Muscle layer of duodenum (tissue), 2 donors: ENCODE data around the gene SCAF4.

Experiments
- H3K27ac ChIP-seq: one replicate; pipeline ENCODE4 v1.7.0; 2013; ENCODE audit warnings: mild to moderate bottlenecking, low read length
- H3K27me3 ChIP-seq: one replicate; pipeline ENCODE4 v1.7.0; 2013; ENCODE audit warnings: low read depth, mild to moderate bottlenecking, control low read depth, low read length
- H3K36me3 ChIP-seq, 2 donors: one replicate each; pipeline ENCODE4 v1.7.0; 2013; ENCODE audit warnings: low read length in 2 of 2, control low read depth in 1 of 2, mild to moderate bottlenecking in 1 of 2; ENCODE audit not compliant: insufficient read depth in 2 of 2, control insufficient read depth in 1 of 2
- H3K4me1 ChIP-seq, 2 donors: one replicate each; pipeline ENCODE4 v1.7.0; 2013; ENCODE audit warnings: low read length in 2 of 2, mild to moderate bottlenecking in 2 of 2, control low read depth in 1 of 2, moderate library complexity in 1 of 2; ENCODE audit not compliant: insufficient read depth in 2 of 2, control insufficient read depth in 1 of 2
- H3K4me3 ChIP-seq, 2 donors: one replicate each; pipeline ENCODE4 v1.7.0; 2013; ENCODE audit warnings: low read length in 2 of 2, low read depth in 1 of 2, mild to moderate bottlenecking in 1 of 2
- H3K9me3 ChIP-seq, 2 donors: one replicate each; pipeline ENCODE4 v1.7.0; 2013; ENCODE audit warnings: low read length in 2 of 2, control low read depth in 1 of 2, mild to moderate bottlenecking in 1 of 2; ENCODE audit not compliant: control insufficient read depth in 1 of 2
- donor health status: healthy.

SCAF4 gene

DNA sequence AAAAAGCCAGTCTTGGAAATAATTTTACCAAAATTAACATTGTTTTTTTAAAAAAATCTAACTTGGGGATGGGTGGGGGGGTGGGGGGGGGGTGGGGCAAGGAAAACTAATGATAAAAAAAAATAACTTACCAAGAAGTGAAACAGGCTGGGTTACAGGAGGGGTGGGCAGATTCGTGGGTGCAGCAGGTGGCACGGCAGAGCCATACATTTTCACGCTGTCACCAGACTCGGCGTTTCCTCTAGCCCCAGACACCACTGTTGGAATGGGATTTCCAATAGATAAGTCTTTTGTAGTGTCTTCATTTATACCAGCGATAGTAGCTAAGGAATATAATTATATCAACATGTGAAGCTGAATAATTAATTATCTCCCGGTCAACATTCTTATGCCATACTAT is 47.0 kb downstream of the SCAF4 start:
- H3K4me3 ChIP-seq: no peak overlapping the region
- H3K4me1 ChIP-seq: no peaks in the 10 kb centered on the region
- H3K9me3 ChIP-seq: no peaks in the 10 kb centered on the region
- no peaks in the 10 kb centered on the region for H3K27me3 ChIP-seq
- no peak overlapping the region for H3K27ac ChIP-seq
- H3K36me3 ChIP-seq: peaks cover 34 to 60% of the 10 kb centered on the region in 2 donors

GRCh38 chr21:31683029-31683428 is 48.9 kb downstream of the SCAF4 start:
- Histone ChIP-seq H3K9me3 (no peaks in the 10 kb centered on the region), H3K4me1 (no peaks in the 10 kb centered on the region), H3K27me3 (no peaks in the 10 kb centered on the region), H3K4me3 (no peak overlapping the region), H3K36me3 (peaks cover 32 to 52% of the 10 kb centered on the region in 2 donors), H3K27ac (no peak overlapping the region)

GRCh38 chr21:31682620-31683019 is 49.3 kb downstream of the SCAF4 start:
- Histone ChIP-seq H3K4me3 (no peak overlapping the region), H3K27ac (no peak overlapping the region), H3K9me3 (no peaks in the 10 kb centered on the region), H3K36me3 (peaks cover 33 to 51% of the 10 kb centered on the region in 2 donors), H3K4me1 (no peaks in the 10 kb centered on the region), H3K27me3 (no peaks in the 10 kb centered on the region)

GRCh38 chr21:31678478-31678877 is 53.4 kb downstream of the SCAF4 start:
- Histone ChIP-seq H3K27ac (no peak overlapping the region), H3K27me3 (no peaks in the 10 kb centered on the region), H3K4me1 (no peaks in the 10 kb centered on the region), H3K4me3 (no peak overlapping the region), H3K9me3 (no peaks in the 10 kb centered on the region), H3K36me3 (peaks cover 8 to 24% of the 10 kb centered on the region in 2 donors)

- no peaks in the 10 kb centered on the region for H3K27me3 ChIP-seq
- no peaks in the 10 kb centered on the region for H3K4me1 ChIP-seq
- H3K36me3 ChIP-seq: peaks cover 3 to 12% of the 10 kb centered on the region in 2 donors
- no peak overlapping the region for H3K4me3 ChIP-seq
- no peak overlapping the region for H3K27ac ChIP-seq
- H3K9me3 ChIP-seq: no peaks in the 10 kb centered on the region
Observed at GRCh38 chr21:31677047-31677446, 54.9 kb downstream of the SCAF4 start.

GRCh38 chr21:31675960-31676359 is 56.0 kb downstream of the SCAF4 start:
- Histone ChIP-seq H3K27ac (no peak overlapping the region), H3K9me3 (no peaks in the 10 kb centered on the region), H3K36me3 (peaks cover 9 to 17% of the 10 kb centered on the region in 2 donors), H3K4me1 (no peaks in the 10 kb centered on the region), H3K4me3 (no peak overlapping the region), H3K27me3 (no peaks in the 10 kb centered on the region)

DNA sequence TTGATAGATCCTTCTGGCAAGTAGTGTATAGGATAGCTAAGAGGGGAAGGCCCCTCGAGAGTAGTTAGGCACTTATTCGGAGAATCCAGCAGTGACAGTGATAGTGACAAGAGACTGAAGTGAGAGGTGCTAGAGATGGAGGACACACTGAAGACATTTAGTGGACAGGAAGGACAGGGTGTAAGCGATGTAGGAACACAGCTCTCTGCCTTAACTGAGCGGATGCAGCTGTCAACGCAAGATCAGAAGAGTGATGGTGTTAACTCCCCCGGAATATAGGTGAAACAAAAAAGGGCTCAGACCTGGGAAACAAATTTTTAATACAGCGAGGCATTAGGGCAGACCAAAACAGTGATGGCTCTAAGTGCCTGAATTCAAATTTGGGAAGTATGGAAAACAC is 56.6 kb downstream of the SCAF4 start:
- Histone ChIP-seq H3K4me1 (no peaks in the 10 kb centered on the region), H3K27ac (no peak overlapping the region), H3K9me3 (no peaks in the 10 kb centered on the region), H3K4me3 (no peak overlapping the region), H3K36me3 (peaks cover 12 to 17% of the 10 kb centered on the region in 2 donors), H3K27me3 (no peaks in the 10 kb centered on the region)

DNA sequence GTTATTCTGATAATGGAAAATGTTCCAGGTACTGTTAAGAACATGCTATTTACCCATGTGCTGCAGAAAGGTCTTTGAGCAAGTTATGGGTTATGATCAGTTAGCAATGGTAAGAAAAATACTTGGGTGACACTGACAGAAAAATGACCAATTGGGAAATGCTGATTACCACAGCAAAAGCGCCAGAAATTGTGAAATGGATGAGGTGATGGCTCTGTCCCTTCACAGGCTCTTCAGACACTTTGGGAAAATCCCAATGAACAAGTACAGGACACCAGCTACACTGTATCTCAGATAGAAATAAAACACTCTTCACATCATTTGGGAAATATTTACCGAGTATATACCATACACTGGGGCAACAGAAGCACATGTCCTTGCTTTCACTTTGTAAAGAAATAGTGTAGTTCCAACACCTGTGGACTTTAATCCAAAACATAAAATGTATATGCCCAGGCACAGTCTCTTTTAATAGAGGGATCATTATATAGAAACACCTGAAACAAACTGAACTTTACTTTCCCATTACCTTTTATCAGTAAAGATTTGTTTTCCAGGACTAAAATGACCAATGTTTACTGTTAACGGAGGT is 58.5 kb downstream of the SCAF4 start:
- H3K27me3 ChIP-seq: no peaks in the 10 kb centered on the region
- H3K27ac ChIP-seq: no peak overlapping the region
- no peaks in the 10 kb centered on the region for H3K9me3 ChIP-seq
- H3K4me3 ChIP-seq: no peak overlapping the region
- no peaks in the 10 kb centered on the region for H3K4me1 ChIP-seq
- peaks cover 24 to 28% of the 10 kb centered on the region in 2 donors for H3K36me3 ChIP-seq

DNA sequence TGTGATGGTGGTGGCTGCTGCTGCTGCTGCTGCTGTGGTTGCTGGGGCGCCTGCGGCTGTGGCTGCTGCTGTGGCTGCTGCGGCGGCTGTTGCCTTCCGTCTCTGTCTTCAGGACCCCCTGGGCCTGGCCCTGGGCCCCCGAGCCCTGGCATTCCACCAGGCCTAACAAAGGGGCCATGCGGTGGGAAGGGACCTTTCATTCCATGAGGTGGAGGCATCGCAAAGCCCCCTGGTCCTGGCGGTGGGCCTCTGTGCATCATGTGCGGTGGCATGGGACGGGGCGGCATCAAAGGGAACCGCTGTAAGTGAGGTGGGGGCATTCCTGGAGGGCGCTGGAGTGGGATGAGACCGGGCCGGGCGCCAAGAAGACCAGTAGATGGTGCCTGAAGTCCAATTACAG is 60.0 kb downstream of the SCAF4 start:
- Histone ChIP-seq H3K27me3 (no peaks in the 10 kb centered on the region), H3K27ac (no peak overlapping the region), H3K36me3 (peaks cover 31 to 40% of the 10 kb centered on the region in 2 donors), H3K9me3 (no peaks in the 10 kb centered on the region), H3K4me3 (no peak overlapping the region), H3K4me1 (no peaks in the 10 kb centered on the region)

GRCh38 chr21:31671146-31671716 is 60.7 kb downstream of the SCAF4 start:
- H3K36me3 ChIP-seq: peaks cover 33 to 41% of the 10 kb centered on the region in 2 donors
- no peaks in the 10 kb centered on the region for H3K27me3 ChIP-seq
- no peak overlapping the region for H3K4me3 ChIP-seq
- H3K27ac ChIP-seq: no peak overlapping the region
- H3K4me1 ChIP-seq: no peaks in the 10 kb centered on the region
- H3K9me3 ChIP-seq: no peaks in the 10 kb centered on the region

- H3K4me1 ChIP-seq: peaks cover 0 to 6% of the 10 kb centered on the region in 2 donors
- H3K27ac ChIP-seq: no peak overlapping the region
- H3K9me3 ChIP-seq: no peaks in the 10 kb centered on the region
- no peak overlapping the region for H3K4me3 ChIP-seq
- H3K36me3 ChIP-seq: peaks cover 39 to 41% of the 10 kb centered on the region in 2 donors
- H3K27me3 ChIP-seq: no peaks in the 10 kb centered on the region
Observed at GRCh38 chr21:31670070-31670469, 61.8 kb downstream of the SCAF4 start.
